K562 (cell line): ENCODE results near the gene PURA. TPM values are rescaled to one million over a fixed set of nuclear protein-coding genes. Genes with fewer than 3 reads are reported as not detected.

Experiments
- ATAC-seq: fragments of 200-7000 bp; cut with Tn5 transposase; 3 replicates; pipeline ENCODE4 v1.9.1; 2020; ENCODE audit warnings: moderate library complexity
- BruUV-seq: library from RNA; stranded (reverse); fragments of 400-500 nt; replicated peaks from 2 replicates; lab custom pipeline; 2021; lab: Mats Ljungman, UMichigan
- CTCF ChIA-PET: fragments of 300-600 bp; formaldehyde crosslinking; extraction: SDS; loops from one replicate; lab custom pipeline; 2021; ENCODE audit warnings: low intra/inter-chr PET ratio; lab: Yijun Ruan, JAX
- POLR2A ChIA-PET: fragments of 300-600, 350-650 bp; sonication (Branson Sonifier 250); formaldehyde crosslinking; extraction: SDS; loops from one replicate; lab custom pipeline; 2021; ENCODE audit warnings: antibody characterized with exemption, inconsistent platforms; lab: Yijun Ruan, JAX
- DNase-seq, 4 experiments: peaks; one replicate each; pipeline versions ENCODE4 v3.0.0 to v3.0.0-alpha.2; 2011 to 2018; ENCODE audit warnings: low spot score in 3 of 4, mixed read lengths in 3 of 4; ENCODE audit errors: extremely low read depth in 1 of 4
- FAIRE-seq: peaks from 2 replicates; lab custom pipeline; 2011; peaks lifted over from hg19 to GRCh38; lab: Jason Lieb, UNC
- H2AFZ ChIP-seq: 2 replicates; pipeline ENCODE4 v1.6.0; 2011; ENCODE audit warnings: low read depth, low read length, control low read depth, inconsistent platforms
- H3K27ac ChIP-seq: fragments of 200-600 bp; 3 replicates; pipeline ENCODE4 v1.8.0; 2011; ENCODE audit warnings: low read depth, mild to moderate bottlenecking, control low read depth, inconsistent platforms, low read length, moderate library complexity, mixed read lengths; ENCODE audit errors: extremely low read depth
- H3K27me3 ChIP-seq, 2 experiments: fragments of 300-600 bp in 1 of 2; 2 replicates in 1 of 2; 3 replicates in 1 of 2; pipeline versions ENCODE4 v1.6.0 to v1.8.0; 2011; ENCODE audit warnings: inconsistent platforms in 2 of 2, low read length in 2 of 2, mild to moderate bottlenecking in 1 of 2, mixed read lengths in 1 of 2, moderate library complexity in 1 of 2; ENCODE audit not compliant: control insufficient read depth in 2 of 2, insufficient read depth in 2 of 2
- H3K36me3 ChIP-seq: fragments of 300-600 bp; 3 replicates; pipeline ENCODE4 v1.8.0; 2011; ENCODE audit warnings: mild to moderate bottlenecking, low read length, inconsistent platforms; ENCODE audit not compliant: control insufficient read depth, insufficient read depth
- H3K4me1 ChIP-seq, 2 experiments: fragments of 200-600 bp in 1 of 2; replicated peaks in 1 of 2; 2 replicates in 1 of 2; 3 replicates in 1 of 2; pipeline versions ENCODE4 v1.5.1 to v1.8.0; 2011; ENCODE audit warnings: inconsistent platforms in 2 of 2, low read length in 2 of 2, mild to moderate bottlenecking in 1 of 2, mixed read lengths in 1 of 2, moderate library complexity in 1 of 2; ENCODE audit not compliant: control insufficient read depth in 2 of 2, insufficient read depth in 2 of 2
- H3K4me2 ChIP-seq: 2 replicates; pipeline ENCODE4 v1.6.1; 2011; ENCODE audit warnings: low read length, control low read depth, inconsistent platforms, mixed read lengths; ENCODE audit not compliant: insufficient read depth
- H3K4me3 ChIP-seq: fragments of 200-600 bp; sonication (generic), shearing (Covaris generic); 2 replicates; pipeline ENCODE4 v1.5.1; 2016; ENCODE audit warnings: control low read depth, inconsistent platforms
- H3K79me2 ChIP-seq: fragments of 200-600 bp; 3 replicates; pipeline ENCODE4 v1.8.0; 2011; ENCODE audit warnings: low read length, inconsistent platforms; ENCODE audit not compliant: control insufficient read depth, insufficient read depth
- H3K9ac ChIP-seq, 2 experiments: 2 replicates each; pipeline versions ENCODE4 v1.6.0 to v1.6.1; 2011; ENCODE audit warnings: low read depth in 2 of 2, low read length in 2 of 2, control low read depth in 1 of 2, inconsistent platforms in 1 of 2, mild to moderate bottlenecking in 1 of 2, mixed read lengths in 1 of 2; ENCODE audit not compliant: insufficient read depth in 1 of 2
- H3K9me1 ChIP-seq: one replicate; pipeline ENCODE4 v1.6.0; 2011; ENCODE audit warnings: inconsistent platforms, mild to moderate bottlenecking, low read length, moderate library complexity; ENCODE audit not compliant: control insufficient read depth, insufficient read depth
- H3K9me3 ChIP-seq: replicated peaks from 2 replicates; pipeline ENCODE4 v1.5.1; 2011; ENCODE audit warnings: low read depth, low read length, inconsistent platforms; ENCODE audit not compliant: control insufficient read depth, insufficient read depth
- H4K20me1 ChIP-seq: replicated peaks from 2 replicates; pipeline ENCODE4 v1.6.1; 2011; ENCODE audit warnings: low read length, inconsistent platforms, mixed read lengths; ENCODE audit not compliant: control insufficient read depth, insufficient read depth
- EP300 ChIP-seq: IDR thresholded peaks from 2 replicates; pipeline ENCODE4 v1.6.1; 2012; ENCODE audit warnings: low read length, improper control_type of control experiment
- FOXP1 ChIP-seq: sonication (generic); formaldehyde crosslinking; IDR thresholded peaks from 2 replicates; pipeline ENCODE4 v1.8.0; 2022; ENCODE audit warnings: mild to moderate bottlenecking, missing genetic modification reagents
- LCOR ChIP-seq: sonication (generic); formaldehyde crosslinking; IDR thresholded peaks from 2 replicates; pipeline ENCODE4 v1.8.0; 2022; ENCODE audit warnings: mild to moderate bottlenecking, missing genetic modification reagents
- MCM5 ChIP-seq: fragments of 450-650 bp; IDR thresholded peaks from 2 replicates; pipeline ENCODE4 v1.6.1; 2016; ENCODE audit warnings: low read depth
- MYNN ChIP-seq, 2 experiments: sonication (generic); formaldehyde crosslinking in 1 of 2; IDR thresholded peaks; 2 replicates each; pipeline versions ENCODE4 v1.5.0 to v1.6.1; 2016 to 2020; ENCODE audit warnings: antibody characterized with exemption in 1 of 2, missing genetic modification reagents in 1 of 2
- NUFIP1 ChIP-seq: fragments of 450-650 bp; IDR thresholded peaks from 2 replicates; pipeline ENCODE4 v1.6.1; 2018; ENCODE audit not compliant: partially characterized antibody
- POLR2A ChIP-seq: fragments of 450-650 bp; conservative IDR thresholded peaks from 2 replicates; pipeline ENCODE4 v1.6.1; 2016
- U2AF1 ChIP-seq: fragments of 200-400 bp; formaldehyde crosslinking; optimal IDR thresholded peaks from 2 replicates; pipeline ENCODE3; 2017; ENCODE audit warnings: mild to moderate bottlenecking, low read depth, low read length, moderate library complexity
- in situ Hi-C: fragments of 300-500 bp; cut with MboI; formaldehyde crosslinking; loops from 4 replicates; pipeline ENCODE4 v1.15.0; 2018; ENCODE audit warnings: inconsistent platforms, mixed read lengths
- intact Hi-C: fragments of 100-400 bp; cut with micrococcal nuclease; formaldehyde crosslinking; loops from 2 replicates; pipeline ENCODE4 v1.14.2; 2022
- polyA plus RNA-seq, 8 experiments: library from polyadenylated mRNA; depleted of rRNA in 4 of 8; stranded (reverse) in 5 of 8; unstranded in 3 of 8; fragments of >200 nt; fragmentation: Nextera tagmentation in 2 of 8; fragmentation: Illumina TruSeq in 1 of 8; extraction: Ambion mirVana in 2 of 8; extraction: Trizol in 1 of 8; gene quantifications; 2 replicates each; pipeline versions ENCODE4 v1.2.1 to v1.2.3, GENCODE V29; 2011 to 2014; ENCODE audit warnings: inconsistent platforms in 1 of 8, missing spikeins in 1 of 8
- total RNA-seq, 7 experiments: library from RNA; depleted of rRNA in 6 of 7; stranded (reverse); fragments of >200 nt in 6 of 7; fragmentation: Illumina TruSeq in 2 of 7; extraction: Trizol in 2 of 7; gene quantifications; 2 replicates each; pipeline versions ENCODE4 v1.2.1 to v1.2.3, GENCODE V29; 2011 to 2021; ENCODE audit warnings: low replicate concordance in 1 of 7
- TF ChIP-seq, protein P1 (sequence below): IDR thresholded peaks from 2 replicates; pipeline ENCODE4 v1.6.1; 2016; ENCODE audit warnings: missing genetic modification characterization, missing compliant biosample characterization
- TF ChIP-seq, protein P2 (sequence below): fragments of 200-800 bp; sonication (Bioruptor generic); IDR thresholded peaks from 2 replicates; pipeline ENCODE4 v1.6.1; 2016; ENCODE audit warnings: missing genetic modification characterization, missing compliant biosample characterization
- TF ChIP-seq, protein P3 (sequence below), 2 experiments: IDR thresholded peaks; 2 replicates each; pipeline ENCODE4 v1.6.1; 2011; ENCODE audit warnings: borderline replicate concordance in 1 of 2, control low read depth in 1 of 2, low read depth in 1 of 2, low read length in 1 of 2, mild to moderate bottlenecking in 1 of 2, mixed read lengths in 1 of 2, moderate library complexity in 1 of 2; ENCODE audit not compliant: insufficient read depth in 1 of 2, insufficient read length in 1 of 2, poor library complexity in 1 of 2, severe bottlenecking in 1 of 2; ENCODE audit errors: extremely low read depth in 1 of 2

The PURA gene
- total and polyA plus RNA-seq, 9 of the 15 experiments (the other 6 are each of a cell fraction or from before 2014, with no cell fraction given): 3.2 to 11.1 (median 5.4) TPM

DNA sequence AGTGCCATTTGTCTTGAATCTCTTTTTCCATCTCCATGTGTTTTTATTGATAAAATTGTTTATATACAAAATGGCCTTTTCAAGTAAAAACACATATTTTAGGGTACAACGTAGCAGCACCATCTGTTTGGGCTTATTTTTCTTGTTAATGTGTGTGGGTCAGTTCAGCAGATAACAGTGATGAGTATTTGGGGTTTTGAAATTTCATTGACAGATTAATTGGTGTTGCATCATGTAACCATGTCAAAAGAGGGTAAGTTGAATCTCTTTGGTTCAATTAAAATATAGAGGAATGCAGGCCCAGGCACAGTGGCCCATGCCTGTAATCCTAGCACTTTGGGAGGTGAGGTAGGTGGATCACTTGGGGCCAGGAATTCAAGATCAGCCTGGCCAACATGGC, 20.0 kb upstream of the PURA start (continued):
- TF ChIP-seq FOXP1 (CRISPR knock-in tag): no peak

DNA sequence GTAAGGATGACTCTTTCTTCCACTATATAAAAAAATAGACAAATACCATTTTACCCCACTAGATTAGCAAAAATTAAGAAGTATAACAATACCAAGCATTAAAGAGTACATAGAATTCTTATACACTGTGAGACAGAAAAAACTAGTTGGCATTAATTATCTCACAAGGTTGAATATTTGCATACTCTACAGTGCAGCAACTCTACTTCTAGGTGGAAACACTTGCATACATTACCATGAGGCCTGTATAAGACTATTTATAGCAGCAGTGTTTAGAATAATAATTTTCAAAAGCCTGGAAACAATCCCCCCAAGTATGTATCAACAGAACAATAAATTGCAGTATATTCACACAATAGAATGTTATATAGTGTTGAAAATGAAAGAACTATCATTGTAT, 19.0 kb upstream of the PURA start:
- H3K79me2 ChIP-seq: no peaks in the 10 kb centered on the region
- FAIRE-seq (no peak), ATAC-seq (no peak), DNase-seq (no peak)
- H2AFZ ChIP-seq: no peak overlapping the region
- H3K36me3 ChIP-seq: no peaks in the 10 kb centered on the region
- no peak overlapping the region for H3K4me3 ChIP-seq
- ChIA-PET CTCF (no interaction called here), POLR2A (no interaction called here)
- H3K9me3 ChIP-seq: peaks cover 8% of the 10 kb centered on the region
- H3K4me2 ChIP-seq: no peak overlapping the region
- in situ Hi-C loops (no loop called here), intact Hi-C loops (no loop called here)
- no peaks in the 10 kb centered on the region for H4K20me1 ChIP-seq
- no peak overlapping the region for H3K27ac ChIP-seq
- H3K4me1 ChIP-seq: no peaks in the 10 kb centered on the region
- BruUV-seq: no TSS peak
- H3K9ac ChIP-seq: no peak overlapping the region
- H3K9me1 ChIP-seq: no peaks in the 10 kb centered on the region
- no peaks in the 10 kb centered on the region; a peak in 1 of 5 replicates for H3K27me3 ChIP-seq
- TF ChIP-seq LCOR (no peak), MYNN (IDR thresholded peaks at IDR 0.05) (no peak), MYNN (CRISPR knock-in tag; IDR thresholded peaks at IDR 0.05) (no peak), U2AF1 (no peak), NUFIP1 (no peak), POLR2A (no peak), EP300 (no peak), MCM5 (no peak)
- TF ChIP-seq, protein P1, sequence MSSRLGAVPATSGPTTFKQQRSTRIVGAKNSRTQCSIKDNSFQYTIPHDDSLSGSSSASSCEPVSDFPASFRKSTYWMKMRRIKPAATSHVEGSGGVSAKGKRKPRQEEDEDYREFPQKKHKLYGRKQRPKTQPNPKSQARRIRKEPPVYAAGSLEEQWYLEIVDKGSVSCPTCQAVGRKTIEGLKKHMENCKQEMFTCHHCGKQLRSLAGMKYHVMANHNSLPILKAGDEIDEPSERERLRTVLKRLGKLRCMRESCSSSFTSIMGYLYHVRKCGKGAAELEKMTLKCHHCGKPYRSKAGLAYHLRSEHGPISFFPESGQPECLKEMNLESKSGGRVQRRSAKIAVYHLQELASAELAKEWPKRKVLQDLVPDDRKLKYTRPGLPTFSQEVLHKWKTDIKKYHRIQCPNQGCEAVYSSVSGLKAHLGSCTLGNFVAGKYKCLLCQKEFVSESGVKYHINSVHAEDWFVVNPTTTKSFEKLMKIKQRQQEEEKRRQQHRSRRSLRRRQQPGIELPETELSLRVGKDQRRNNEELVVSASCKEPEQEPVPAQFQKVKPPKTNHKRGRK (tag): no peak
- TF ChIP-seq, protein P2, sequence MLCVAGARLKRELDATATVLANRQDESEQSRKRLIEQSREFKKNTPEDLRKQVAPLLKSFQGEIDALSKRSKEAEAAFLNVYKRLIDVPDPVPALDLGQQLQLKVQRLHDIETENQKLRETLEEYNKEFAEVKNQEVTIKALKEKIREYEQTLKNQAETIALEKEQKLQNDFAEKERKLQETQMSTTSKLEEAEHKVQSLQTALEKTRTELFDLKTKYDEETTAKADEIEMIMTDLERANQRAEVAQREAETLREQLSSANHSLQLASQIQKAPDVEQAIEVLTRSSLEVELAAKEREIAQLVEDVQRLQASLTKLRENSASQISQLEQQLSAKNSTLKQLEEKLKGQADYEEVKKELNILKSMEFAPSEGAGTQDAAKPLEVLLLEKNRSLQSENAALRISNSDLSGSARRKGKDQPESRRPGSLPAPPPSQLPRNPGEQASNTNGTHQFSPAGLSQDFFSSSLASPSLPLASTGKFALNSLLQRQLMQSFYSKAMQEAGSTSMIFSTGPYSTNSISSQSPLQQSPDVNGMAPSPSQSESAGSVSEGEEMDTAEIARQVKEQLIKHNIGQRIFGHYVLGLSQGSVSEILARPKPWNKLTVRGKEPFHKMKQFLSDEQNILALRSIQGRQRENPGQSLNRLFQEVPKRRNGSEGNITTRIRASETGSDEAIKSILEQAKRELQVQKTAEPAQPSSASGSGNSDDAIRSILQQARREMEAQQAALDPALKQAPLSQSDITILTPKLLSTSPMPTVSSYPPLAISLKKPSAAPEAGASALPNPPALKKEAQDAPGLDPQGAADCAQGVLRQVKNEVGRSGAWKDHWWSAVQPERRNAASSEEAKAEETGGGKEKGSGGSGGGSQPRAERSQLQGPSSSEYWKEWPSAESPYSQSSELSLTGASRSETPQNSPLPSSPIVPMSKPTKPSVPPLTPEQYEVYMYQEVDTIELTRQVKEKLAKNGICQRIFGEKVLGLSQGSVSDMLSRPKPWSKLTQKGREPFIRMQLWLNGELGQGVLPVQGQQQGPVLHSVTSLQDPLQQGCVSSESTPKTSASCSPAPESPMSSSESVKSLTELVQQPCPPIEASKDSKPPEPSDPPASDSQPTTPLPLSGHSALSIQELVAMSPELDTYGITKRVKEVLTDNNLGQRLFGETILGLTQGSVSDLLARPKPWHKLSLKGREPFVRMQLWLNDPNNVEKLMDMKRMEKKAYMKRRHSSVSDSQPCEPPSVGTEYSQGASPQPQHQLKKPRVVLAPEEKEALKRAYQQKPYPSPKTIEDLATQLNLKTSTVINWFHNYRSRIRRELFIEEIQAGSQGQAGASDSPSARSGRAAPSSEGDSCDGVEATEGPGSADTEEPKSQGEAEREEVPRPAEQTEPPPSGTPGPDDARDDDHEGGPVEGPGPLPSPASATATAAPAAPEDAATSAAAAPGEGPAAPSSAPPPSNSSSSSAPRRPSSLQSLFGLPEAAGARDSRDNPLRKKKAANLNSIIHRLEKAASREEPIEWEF (CRISPR knock-in tag): no peak
- TF ChIP-seq, protein P3, sequence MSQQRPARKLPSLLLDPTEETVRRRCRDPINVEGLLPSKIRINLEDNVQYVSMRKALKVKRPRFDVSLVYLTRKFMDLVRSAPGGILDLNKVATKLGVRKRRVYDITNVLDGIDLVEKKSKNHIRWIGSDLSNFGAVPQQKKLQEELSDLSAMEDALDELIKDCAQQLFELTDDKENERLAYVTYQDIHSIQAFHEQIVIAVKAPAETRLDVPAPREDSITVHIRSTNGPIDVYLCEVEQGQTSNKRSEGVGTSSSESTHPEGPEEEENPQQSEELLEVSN (IDR thresholded peaks at IDR 0.05; ENCODE audit: borderline replicate concordance in 1 of 2, extremely low read depth in 1 of 2, insufficient read depth in 1 of 2, insufficient read length in 1 of 2, low read depth in 1 of 2, low read length in 1 of 2, poor library complexity in 1 of 2, severe bottlenecking in 1 of 2): no peak
